ENCODE data around the gene CXCL8. TPM values are rescaled to one million over a fixed set of nuclear protein-coding genes. Genes with fewer than 3 reads are reported as not detected.

The CXCL8 gene
- total RNA-seq: 187 and 306 TPM in 2 replicates

DNA sequence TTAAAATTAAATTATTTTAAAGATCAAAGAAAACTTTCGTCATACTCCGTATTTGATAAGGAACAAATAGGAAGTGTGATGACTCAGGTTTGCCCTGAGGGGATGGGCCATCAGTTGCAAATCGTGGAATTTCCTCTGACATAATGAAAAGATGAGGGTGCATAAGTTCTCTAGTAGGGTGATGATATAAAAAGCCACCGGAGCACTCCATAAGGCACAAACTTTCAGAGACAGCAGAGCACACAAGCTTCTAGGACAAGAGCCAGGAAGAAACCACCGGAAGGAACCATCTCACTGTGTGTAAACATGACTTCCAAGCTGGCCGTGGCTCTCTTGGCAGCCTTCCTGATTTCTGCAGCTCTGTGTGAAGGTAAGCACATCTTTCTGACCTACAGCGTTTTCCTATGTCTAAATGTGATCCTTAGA is at the start of gene CXCL8:
CXCL8 (plus strand) TSS at position 217 of the 426 bp plus-strand sequence; CDS start at position 307, 90 bp downstream.

Other genes starting within 250 kb of the CXCL8 start
- gene RASSF6, start 120.1 kb upstream of the CXCL8 start, total RNA-seq: 0.05 TPM in 1 of 2 replicates, not detected in the other
- gene CXCL6, start 96.1 kb downstream of the CXCL8 start, total RNA-seq: 47.2 and 149 TPM in 2 replicates
- gene PF4V1, start 112.7 kb downstream of the CXCL8 start, total RNA-seq: 0.78 and 9.2 TPM in 2 replicates
- 69.7 and 261 TPM in 2 replicates for gene CXCL1, start 128.8 kb downstream of the CXCL8 start, total RNA-seq
- not detected in 2 replicates for gene PF4, start 241.5 kb downstream of the CXCL8 start, total RNA-seq
- gene PPBP, start 247.6 kb downstream of the CXCL8 start, total RNA-seq: not detected in 2 replicates